ENCODE measurements around the gene LONP2.

Gene LONP2

GRCh38 chr16:48354877-48355855 is 111.1 kb downstream of the LONP2 start:
- Mint-ChIP-seq H3K36me3 (ENCODE audit: low read depth) (peaks cover 32% of the 10 kb centered on the region), H3K9me3 (no peaks in the 10 kb centered on the region), H3K27me3 (ENCODE audit: low read depth) (no peaks in the 10 kb centered on the region), H3K27ac (no peak overlapping the region), H3K4me3 (no peak overlapping the region), H3K4me1 (ENCODE audit: low read depth) (peaks cover 5% of the 10 kb centered on the region)

GRCh38 chr16:48356633-48357376 is 112.7 kb downstream of the LONP2 start:
- no peaks in the 10 kb centered on the region for H3K27me3 Mint-ChIP-seq (ENCODE audit: low read depth)
- H3K4me1 Mint-ChIP-seq (ENCODE audit: low read depth): peaks cover 9% of the 10 kb centered on the region
- no peaks in the 10 kb centered on the region for H3K9me3 Mint-ChIP-seq
- peaks cover 32% of the 10 kb centered on the region for H3K36me3 Mint-ChIP-seq (ENCODE audit: low read depth)
- H3K4me3 Mint-ChIP-seq: no peak overlapping the region
- no peak overlapping the region for H3K27ac Mint-ChIP-seq

- Mint-ChIP-seq H3K4me1 (ENCODE audit: low read depth) (peaks cover 16% of the 10 kb centered on the region), H3K4me3 (no peak overlapping the region), H3K27me3 (ENCODE audit: low read depth) (no peaks in the 10 kb centered on the region), H3K9me3 (no peaks in the 10 kb centered on the region), H3K36me3 (ENCODE audit: low read depth) (peaks cover 27% of the 10 kb centered on the region), H3K27ac (no peak overlapping the region)
Measured at GRCh38 chr16:48358419-48358818, 114.3 kb downstream of the LONP2 start.

GRCh38 chr16:48359983-48360382 is 115.9 kb downstream of the LONP2 start:
- peaks cover 18% of the 10 kb centered on the region for H3K4me1 Mint-ChIP-seq (ENCODE audit: low read depth)
- H3K27ac Mint-ChIP-seq: no peak overlapping the region
- H3K36me3 Mint-ChIP-seq (ENCODE audit: low read depth): peaks cover 18% of the 10 kb centered on the region
- no peaks in the 10 kb centered on the region for H3K9me3 Mint-ChIP-seq
- H3K4me3 Mint-ChIP-seq: no peak overlapping the region
- H3K27me3 Mint-ChIP-seq (ENCODE audit: low read depth): no peaks in the 10 kb centered on the region

- H3K9me3 Mint-ChIP-seq: no peaks in the 10 kb centered on the region
- H3K36me3 Mint-ChIP-seq (ENCODE audit: low read depth): peaks cover 16% of the 10 kb centered on the region
- H3K4me1 Mint-ChIP-seq (ENCODE audit: low read depth): peaks cover 25% of the 10 kb centered on the region
- no peaks in the 10 kb centered on the region for H3K27me3 Mint-ChIP-seq (ENCODE audit: low read depth)
- no peak overlapping the region for H3K4me3 Mint-ChIP-seq
- no peak overlapping the region for H3K27ac Mint-ChIP-seq
Measured at GRCh38 chr16:48361012-48361411, 116.9 kb downstream of the LONP2 start.

- no peak overlapping the region for H3K27ac Mint-ChIP-seq
Measured at GRCh38 chr16:48361540-48362144, 117.5 kb downstream of the LONP2 start.

GRCh38 chr16:48365025-48365600 is 121.0 kb downstream of the LONP2 start:
- H3K4me1 Mint-ChIP-seq (ENCODE audit: low read depth): peaks cover 54% of the 10 kb centered on the region
- peak overlapping the region; percentile 75 for H3K4me3 Mint-ChIP-seq
- H3K27me3 Mint-ChIP-seq (ENCODE audit: low read depth): no peaks in the 10 kb centered on the region
- H3K36me3 Mint-ChIP-seq (ENCODE audit: low read depth): peaks cover 9% of the 10 kb centered on the region
- peak overlapping the region; percentile 67 for H3K27ac Mint-ChIP-seq
- no peaks in the 10 kb centered on the region for H3K9me3 Mint-ChIP-seq

More at GRCh38 chr16:48361540-48362144, 117.5 kb downstream of the LONP2 start:
- no peaks in the 10 kb centered on the region for H3K9me3 Mint-ChIP-seq
- H3K27me3 Mint-ChIP-seq (ENCODE audit: low read depth): no peaks in the 10 kb centered on the region
- no peak overlapping the region for H3K4me3 Mint-ChIP-seq
- H3K36me3 Mint-ChIP-seq (ENCODE audit: low read depth): peaks cover 16% of the 10 kb centered on the region
- H3K4me1 Mint-ChIP-seq (ENCODE audit: low read depth): peaks cover 32% of the 10 kb centered on the region

GRCh38 chr16:48365601-48366164 is 121.6 kb downstream of the LONP2 start:
- H3K4me3 Mint-ChIP-seq: peak overlapping the region; percentile 92
- no peaks in the 10 kb centered on the region for H3K27me3 Mint-ChIP-seq (ENCODE audit: low read depth)
- peaks cover 9% of the 10 kb centered on the region for H3K36me3 Mint-ChIP-seq (ENCODE audit: low read depth)
- H3K27ac Mint-ChIP-seq: peak overlapping the region; percentile 98
- H3K4me1 Mint-ChIP-seq (ENCODE audit: low read depth): peaks cover 55% of the 10 kb centered on the region
- no peaks in the 10 kb centered on the region for H3K9me3 Mint-ChIP-seq

GRCh38 chr16:48366165-48367093 is 122.3 kb downstream of the LONP2 start:
- Mint-ChIP-seq H3K27me3 (ENCODE audit: low read depth) (no peaks in the 10 kb centered on the region), H3K9me3 (no peaks in the 10 kb centered on the region), H3K27ac (peak overlapping the region; percentile 98), H3K36me3 (ENCODE audit: low read depth) (peaks cover 8% of the 10 kb centered on the region), H3K4me3 (peak overlapping the region; percentile 92), H3K4me1 (ENCODE audit: low read depth) (peaks cover 55% of the 10 kb centered on the region)

- H3K27me3 Mint-ChIP-seq (ENCODE audit: low read depth): no peaks in the 10 kb centered on the region
- no peaks in the 10 kb centered on the region for H3K9me3 Mint-ChIP-seq
- H3K27ac Mint-ChIP-seq: peak overlapping the region; percentile 98
- H3K36me3 Mint-ChIP-seq (ENCODE audit: low read depth): peaks cover 2% of the 10 kb centered on the region
- H3K4me1 Mint-ChIP-seq (ENCODE audit: low read depth): peaks cover 48% of the 10 kb centered on the region
- no peak overlapping the region for H3K4me3 Mint-ChIP-seq
Measured at GRCh38 chr16:48367441-48368049, 123.4 kb downstream of the LONP2 start.

GRCh38 chr16:48369765-48370164 is 125.7 kb downstream of the LONP2 start:
- Mint-ChIP-seq H3K9me3 (no peaks in the 10 kb centered on the region), H3K27me3 (ENCODE audit: low read depth) (no peaks in the 10 kb centered on the region), H3K4me1 (ENCODE audit: low read depth) (peaks cover 41% of the 10 kb centered on the region), H3K36me3 (ENCODE audit: low read depth) (peaks cover 2% of the 10 kb centered on the region), H3K4me3 (no peak overlapping the region), H3K27ac (no peak overlapping the region)

- Mint-ChIP-seq H3K4me3 (no peak overlapping the region), H3K27ac (no peak overlapping the region), H3K36me3 (ENCODE audit: low read depth) (peaks cover 2% of the 10 kb centered on the region), H3K4me1 (ENCODE audit: low read depth) (peaks cover 36% of the 10 kb centered on the region), H3K27me3 (ENCODE audit: low read depth) (no peaks in the 10 kb centered on the region), H3K9me3 (no peaks in the 10 kb centered on the region)
Measured at GRCh38 chr16:48370229-48370628, 126.1 kb downstream of the LONP2 start.

Measured in T-helper 1 cell treated with Interleukin-12 subunit alpha and Interleukin-12 subunit beta and Interleukin-4 antibody, amounts not matched to agents 30 μg/mL and 1 μg/mL, for 36 hours (primary cell).